Stomach (tissue), 4 donors: ENCODE data around the gene MAGI1.
A peak's percentile ranks its signal among the peaks of the same experiment; 100 is the strongest.

Experiments
- CTCF ChIP-seq, 7 experiments: fragments of 450-650 bp in 4 of 7; fragments of 200-600 bp in 3 of 7; sonication (generic) in 3 of 7; IDR thresholded peaks; one replicate each; pipeline ENCODE4 v1.5.1; 2016 to 2019; ENCODE audit warnings: antibody characterized with exemption in 7 of 7, control low read depth in 2 of 7, mild to moderate bottlenecking in 1 of 7
- POLR2A ChIP-seq, 4 donors: fragments of 450-650 bp; IDR thresholded peaks; one replicate each; pipeline ENCODE4 v1.6.1; 2016; ENCODE audit warnings: antibody characterized with exemption in 4 of 4, control low read depth in 2 of 4, mild to moderate bottlenecking in 1 of 4, moderate library complexity in 1 of 4
- POLR2AphosphoS5 ChIP-seq, 3 donors: sonication (generic); formaldehyde crosslinking; IDR thresholded peaks; one replicate each; pipeline ENCODE4 v1.6.1; 2016; ENCODE audit warnings: antibody characterized with exemption in 3 of 3

- no peak for TF ChIP-seq CTCF (IDR thresholded peaks at IDR 0.05)
- peak in 1 of 3 donors; percentile 40 for TF ChIP-seq POLR2AphosphoS5 (IDR thresholded peaks at IDR 0.05)
- no peak for TF ChIP-seq POLR2A (IDR thresholded peaks at IDR 0.05)
Observed at GRCh38 chr3:65398953-65399352, 639.8 kb downstream of the MAGI1 start.
